HG03095 (cell line): ENCODE measurements around the gene ZNF891.

Experiments
- ATAC-seq: cut with Tn5 transposase; IDR thresholded peaks from one replicate; pipeline ENCODE4 v1.9.1; 2021; ENCODE audit warnings: moderate library complexity; ENCODE audit not compliant: unreplicated experiment

ZNF891 gene

DNA sequence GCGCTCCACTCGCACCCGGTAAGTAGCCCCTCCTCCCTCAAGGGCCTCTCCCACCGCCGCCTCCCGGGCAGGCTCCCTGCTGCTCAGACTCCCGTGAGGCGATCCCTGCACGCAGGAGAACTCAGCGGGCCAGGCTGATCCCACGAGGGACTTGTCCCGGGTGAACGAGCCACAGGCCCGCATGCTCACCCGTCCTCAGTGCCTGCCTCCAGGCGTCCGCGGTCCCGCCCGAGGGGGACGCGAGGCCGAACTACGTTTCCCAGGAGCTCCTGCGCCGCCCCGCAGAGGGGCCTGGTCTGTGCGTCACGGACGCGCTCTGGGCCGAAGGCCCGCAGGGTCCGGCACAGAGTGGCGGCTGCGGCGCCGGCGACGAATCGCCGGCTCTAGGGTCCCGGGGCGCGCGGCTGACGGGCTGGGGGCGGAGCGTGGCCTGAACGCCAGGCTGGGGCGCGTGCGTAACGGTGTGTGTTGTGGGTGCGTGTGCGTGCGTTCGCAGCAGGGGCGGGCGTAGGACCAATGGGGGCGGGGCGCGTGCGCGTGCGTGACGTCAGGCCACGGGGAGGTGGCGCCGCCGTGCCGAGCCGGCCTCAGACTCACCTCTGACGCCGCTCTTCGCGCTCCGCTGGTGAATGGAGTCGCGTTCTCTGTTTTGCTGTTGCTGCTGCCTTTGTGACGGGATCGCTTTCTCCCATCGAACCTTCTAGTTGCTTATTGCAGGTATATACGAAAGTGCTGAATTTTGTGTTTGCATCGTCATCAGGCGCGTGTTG, at the start of gene ZNF891, which contains the start of gene ZNF10:
TSS of gene ZNF891 (minus strand) at position 237 of the 770 bp plus-strand sequence. CDS start 8,356 bp downstream, outside the sequence.
TSS of gene ZNF10 (plus strand) at position 590 of the 770 bp plus-strand sequence. CDS start 13,866 bp downstream, outside the sequence.
- ATAC-seq, result peak; percentile 91

DNA sequence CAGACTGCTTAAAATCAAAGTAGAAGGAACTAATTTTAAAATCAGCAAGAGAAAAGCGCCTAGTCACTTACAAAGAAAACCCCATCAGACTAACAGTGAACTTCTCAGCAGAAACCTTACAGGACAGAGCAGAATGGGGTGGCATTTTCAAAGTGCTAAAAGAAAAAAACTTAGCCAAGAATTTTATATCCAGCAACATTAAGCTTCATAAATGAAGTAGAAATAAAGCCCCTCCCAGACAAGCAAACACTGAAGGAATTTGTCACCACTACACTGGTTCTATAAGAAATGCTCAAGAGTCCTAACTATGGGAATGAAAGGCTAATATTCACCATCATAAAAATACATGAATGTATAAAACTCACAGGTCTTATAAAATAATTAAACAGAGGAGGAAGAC, 44.8 kb upstream of the ZNF891 start:
- no peak for ATAC-seq

DNA sequence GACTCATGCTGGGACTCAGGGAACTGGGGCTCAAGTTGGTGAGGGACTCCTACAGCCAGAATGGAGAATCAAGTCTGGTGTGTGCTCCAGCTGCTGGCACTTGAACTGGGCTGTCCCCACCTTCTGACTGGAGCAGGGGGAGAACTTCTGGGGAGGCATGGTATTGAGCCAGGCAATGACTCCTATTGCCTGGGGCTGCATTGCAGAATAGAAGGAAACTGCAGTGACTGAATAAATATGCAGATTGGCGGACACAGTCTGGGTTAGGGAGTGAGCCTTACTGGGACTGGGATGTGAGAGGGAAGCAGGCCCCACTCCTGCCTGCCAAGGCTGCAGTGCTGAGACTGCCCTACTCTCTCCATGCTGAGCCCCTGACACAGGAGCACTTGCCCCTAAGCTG, 42.4 kb upstream of the ZNF891 start:
- ATAC-seq, result no peak

DNA sequence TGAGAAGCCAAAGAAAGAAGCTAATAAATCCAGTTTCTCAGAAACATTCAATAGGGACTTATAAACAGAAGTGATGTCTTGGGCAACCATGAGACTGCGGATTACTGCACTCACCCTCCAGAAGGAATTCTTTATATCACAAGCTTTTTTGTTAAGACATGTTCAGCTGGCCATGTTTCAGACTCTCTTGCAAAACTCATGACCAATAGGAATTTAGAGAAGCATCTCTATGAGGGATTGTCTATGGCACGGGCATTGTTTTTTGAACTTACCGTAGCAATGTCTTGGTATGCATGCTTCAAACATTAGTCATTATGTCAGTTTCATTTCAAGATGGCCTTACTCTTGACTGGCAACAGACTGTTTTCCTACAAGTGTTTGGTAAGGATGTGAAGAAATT, 35.7 kb upstream of the ZNF891 start:
- ATAC-seq, result no peak

DNA sequence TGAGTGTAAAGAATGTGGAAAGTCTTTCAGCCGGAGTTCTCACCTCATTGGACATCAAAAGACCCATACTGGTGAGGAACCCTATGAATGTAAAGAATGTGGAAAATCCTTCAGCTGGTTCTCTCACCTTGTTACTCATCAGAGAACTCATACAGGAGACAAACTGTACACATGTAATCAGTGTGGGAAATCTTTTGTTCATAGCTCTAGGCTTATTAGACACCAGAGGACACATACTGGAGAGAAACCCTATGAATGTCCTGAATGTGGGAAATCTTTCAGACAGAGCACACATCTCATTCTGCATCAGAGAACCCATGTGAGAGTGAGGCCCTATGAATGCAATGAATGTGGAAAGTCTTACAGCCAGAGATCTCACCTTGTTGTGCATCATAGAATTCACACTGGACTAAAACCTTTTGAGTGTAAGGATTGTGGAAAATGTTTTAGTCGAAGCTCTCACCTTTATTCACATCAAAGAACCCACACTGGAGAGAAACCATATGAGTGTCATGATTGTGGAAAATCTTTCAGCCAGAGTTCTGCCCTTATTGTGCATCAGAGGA, 26.1 kb upstream of the ZNF891 start:
- ATAC-seq, result no peak

DNA sequence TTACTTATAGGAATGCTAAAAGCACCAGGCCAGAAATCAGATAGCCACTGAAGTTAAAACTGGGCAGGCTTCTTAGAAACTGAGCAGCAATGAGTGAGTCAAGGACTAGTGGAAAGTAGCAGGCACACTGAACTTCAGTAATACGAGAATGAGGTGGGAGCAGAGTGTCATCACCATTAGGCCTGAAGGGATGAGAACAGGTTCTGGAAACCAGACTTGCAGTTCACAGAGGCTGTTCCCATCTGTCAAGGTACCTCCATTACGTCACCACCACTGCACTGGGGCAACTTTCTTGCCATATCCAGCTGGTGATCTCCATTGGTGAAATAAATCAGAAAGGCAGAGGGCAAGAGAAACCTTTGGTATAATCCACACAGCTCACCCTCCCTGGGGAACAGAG, 15.9 kb upstream of the ZNF891 start:
- ATAC-seq, result no peak

DNA sequence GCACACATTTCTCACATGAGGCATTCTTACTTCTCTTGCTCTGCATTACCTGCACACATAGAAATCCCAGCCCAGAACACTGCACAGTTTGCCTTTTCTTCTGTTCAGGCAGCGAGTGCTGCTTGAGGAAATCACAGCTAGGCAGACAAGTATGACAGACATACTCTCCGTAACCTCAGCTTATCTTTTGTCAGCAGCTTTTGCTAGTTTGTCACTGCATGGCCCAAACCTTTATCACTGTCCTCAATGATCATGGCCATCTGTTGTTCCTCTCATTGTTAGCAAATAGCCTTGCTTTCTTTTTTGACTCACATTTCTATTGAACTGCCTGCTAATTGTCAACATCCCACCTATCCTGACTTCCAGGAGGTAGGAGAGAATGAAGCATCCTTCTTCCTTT, 5.7 kb upstream of the ZNF891 start:
- no peak for ATAC-seq

DNA sequence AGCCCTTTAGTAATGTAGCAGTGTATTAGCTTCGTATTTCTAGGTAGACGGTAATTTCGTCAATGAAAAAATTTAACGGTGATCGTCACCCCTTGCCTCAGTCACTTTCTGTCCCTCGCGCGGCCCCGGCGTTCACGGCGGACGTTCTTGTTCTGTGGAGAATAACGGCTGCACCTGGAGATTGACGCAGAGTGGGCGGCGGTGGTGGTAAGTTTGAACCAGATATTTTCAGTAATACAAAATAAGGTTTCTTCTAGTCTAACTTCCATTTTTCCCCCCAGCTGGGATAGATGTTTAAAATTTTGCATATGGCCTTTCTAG, 694 bp upstream of the ZNF891 start:
- no peak for ATAC-seq

DNA sequence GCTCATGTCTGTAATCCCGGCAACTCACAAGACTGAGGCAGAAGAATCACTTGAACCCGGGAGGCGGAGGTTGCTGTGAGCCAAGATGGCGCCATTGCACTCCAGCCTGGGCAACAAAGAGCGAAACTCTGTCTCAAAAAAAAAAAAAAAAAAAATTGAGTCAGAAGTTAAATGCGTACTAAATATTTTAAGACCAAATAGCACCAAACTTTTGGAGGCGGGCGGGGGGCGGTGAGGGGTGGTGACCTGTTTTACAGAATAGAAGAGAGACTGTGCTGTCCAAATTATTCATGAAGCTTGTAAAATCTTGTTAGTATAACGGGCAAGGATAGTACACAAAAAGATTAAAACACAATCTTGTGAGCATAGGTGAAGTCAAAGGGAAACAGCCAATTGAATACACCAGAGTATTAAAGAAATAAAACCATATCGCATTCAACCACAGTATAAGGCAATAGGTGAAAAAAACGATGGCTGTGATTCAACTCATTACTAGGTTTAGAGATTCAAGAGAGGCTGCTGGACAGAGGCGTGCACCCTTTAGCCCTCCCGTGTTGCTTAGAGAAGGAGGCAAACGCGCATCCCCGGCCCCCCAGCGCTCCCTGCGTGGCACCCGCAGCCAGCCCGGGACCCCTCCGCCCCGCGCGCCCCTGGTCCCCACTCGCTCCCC, 571 bp downstream of the ZNF891 start:
- no peak for ATAC-seq

DNA sequence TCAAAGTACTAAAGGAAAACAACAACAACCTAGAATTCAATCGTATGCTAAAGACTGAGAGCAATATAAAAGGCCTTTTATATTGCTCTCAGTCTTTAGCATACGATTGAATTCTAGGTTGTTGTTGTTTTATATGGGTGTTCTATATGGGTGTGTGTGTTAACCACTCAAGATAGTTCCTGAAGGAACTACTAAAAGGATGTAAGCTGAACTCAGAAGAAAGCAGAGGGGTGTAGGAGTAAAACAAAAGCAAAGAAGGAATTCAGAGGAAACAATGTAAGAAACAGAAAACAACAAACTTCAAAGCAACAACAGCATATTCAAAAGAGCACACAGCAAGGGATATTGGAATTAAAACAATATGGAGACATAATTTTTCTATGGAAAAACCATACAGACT, 5.4 kb downstream of the ZNF891 start:
- no peak for ATAC-seq

DNA sequence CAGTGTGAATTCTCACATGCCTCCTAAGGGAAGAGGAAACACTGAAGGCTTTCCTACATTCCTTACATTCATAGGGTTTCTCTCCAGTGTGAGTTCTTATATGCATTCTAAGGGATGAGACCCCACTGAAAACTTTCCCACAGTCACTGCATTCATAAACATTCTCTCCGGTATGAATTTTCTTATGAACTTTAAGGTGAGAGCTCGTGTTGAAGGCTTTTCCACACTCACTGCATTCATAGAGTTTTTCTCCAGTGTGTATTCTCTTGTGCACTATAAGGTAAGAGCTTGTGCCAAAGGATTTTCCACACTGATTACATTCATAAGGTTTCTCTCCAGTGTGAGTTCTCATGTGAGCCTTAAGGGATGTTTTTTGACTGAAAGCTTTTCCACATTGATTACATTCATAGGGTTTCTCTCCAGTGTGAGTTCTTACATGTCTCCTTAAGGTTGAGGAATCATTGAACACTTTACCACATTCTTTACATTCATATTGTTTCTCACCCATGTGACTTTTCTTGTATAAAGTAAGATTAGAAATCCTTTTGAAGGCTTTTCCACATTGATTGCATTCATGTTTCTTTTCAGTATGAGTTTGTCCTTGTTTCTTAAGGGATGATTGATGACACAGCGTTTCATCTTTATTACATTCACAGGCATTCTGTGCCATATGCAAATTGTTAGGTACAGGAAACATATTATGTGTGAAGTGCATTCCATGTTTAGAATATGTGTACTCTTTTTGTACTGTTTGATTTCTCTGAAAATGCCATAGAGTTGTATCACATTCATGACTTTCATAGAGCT, 9.5 kb downstream of the ZNF891 start:
- no peak for ATAC-seq

DNA sequence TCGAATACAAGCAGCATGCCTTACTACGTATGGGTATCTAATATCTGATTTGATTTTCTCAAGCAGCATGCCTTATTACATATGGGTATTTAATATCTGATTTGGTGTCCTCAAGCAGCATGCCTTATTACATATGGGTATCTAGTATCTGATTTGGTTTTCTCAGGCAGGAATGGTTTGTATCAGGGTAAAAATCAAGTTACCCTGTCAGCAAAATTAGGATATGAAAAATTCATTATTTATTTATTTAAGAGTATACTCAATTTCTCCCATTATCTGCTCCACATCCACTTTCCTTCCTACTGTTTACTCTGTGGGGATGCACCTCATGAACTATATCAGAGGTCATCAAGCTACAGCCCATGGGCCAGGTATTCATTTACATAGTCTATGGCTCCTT, 21.9 kb downstream of the ZNF891 start:
- no peak for ATAC-seq

DNA sequence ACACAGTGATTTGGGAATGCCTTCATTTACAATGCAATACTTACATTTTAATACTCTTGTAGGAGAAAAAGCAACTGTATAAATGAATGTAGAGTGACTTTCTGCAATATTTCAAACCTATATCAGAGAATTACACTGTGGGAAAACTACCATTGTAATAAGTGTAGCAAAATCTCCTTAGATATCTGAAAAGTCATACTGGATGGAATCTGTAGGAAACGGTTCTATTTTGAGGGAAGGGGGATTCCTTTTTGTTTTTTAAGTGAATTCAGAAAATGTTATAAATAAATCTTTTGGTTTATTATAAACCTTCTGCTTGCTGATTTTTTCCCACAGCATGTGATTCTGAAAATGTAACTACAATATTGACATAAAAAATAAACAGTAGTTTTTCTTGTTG, 23.0 kb downstream of the ZNF891 start:
- no peak for ATAC-seq

DNA sequence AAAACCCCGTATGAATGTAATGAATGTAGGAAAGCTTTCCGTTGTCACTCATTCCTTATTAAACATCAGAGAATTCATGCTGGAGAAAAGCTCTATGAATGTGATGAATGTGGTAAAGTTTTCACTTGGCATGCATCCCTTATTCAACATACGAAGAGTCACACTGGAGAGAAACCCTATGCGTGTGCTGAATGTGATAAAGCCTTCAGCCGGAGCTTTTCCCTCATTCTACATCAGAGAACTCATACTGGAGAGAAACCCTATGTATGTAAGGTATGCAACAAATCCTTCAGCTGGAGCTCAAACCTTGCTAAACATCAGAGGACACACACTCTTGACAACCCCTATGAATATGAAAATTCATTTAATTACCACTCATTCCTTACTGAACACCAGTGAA, 23.8 kb downstream of the ZNF891 start:
- ATAC-seq, result no peak

DNA sequence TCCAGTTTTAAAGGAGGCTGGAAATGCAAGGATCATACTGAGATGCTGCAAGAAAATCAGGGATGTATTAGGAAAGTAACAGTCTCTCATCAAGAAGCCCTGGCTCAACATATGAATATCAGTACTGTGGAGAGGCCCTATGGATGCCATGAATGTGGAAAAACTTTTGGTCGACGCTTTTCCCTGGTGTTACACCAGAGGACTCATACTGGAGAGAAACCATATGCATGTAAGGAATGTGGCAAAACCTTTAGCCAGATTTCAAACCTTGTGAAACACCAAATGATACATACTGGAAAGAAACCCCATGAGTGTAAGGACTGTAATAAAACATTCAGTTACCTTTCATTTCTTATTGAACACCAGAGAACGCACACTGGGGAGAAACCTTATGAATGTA, 24.5 kb downstream of the ZNF891 start:
- ATAC-seq, result no peak

DNA sequence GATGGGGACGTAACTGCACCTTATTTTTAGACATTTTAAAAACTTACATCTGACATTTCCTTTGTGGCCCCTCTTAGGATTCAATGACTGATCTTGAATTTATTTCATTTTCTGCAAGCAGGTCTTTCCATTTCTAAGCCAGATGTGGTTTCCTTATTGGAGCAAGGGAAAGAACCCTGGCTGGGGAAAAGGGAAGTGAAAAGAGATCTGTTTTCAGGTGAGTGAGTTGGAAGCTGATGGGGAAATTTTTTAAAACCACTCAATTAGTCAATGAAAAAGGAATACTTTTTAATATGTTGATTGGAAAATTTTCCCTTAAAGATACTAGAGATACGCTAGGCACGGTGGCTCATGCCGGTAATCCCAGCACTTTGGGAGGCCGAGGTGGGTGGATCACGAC, 46.7 kb downstream of the ZNF891 start:
- no peak for ATAC-seq

DNA sequence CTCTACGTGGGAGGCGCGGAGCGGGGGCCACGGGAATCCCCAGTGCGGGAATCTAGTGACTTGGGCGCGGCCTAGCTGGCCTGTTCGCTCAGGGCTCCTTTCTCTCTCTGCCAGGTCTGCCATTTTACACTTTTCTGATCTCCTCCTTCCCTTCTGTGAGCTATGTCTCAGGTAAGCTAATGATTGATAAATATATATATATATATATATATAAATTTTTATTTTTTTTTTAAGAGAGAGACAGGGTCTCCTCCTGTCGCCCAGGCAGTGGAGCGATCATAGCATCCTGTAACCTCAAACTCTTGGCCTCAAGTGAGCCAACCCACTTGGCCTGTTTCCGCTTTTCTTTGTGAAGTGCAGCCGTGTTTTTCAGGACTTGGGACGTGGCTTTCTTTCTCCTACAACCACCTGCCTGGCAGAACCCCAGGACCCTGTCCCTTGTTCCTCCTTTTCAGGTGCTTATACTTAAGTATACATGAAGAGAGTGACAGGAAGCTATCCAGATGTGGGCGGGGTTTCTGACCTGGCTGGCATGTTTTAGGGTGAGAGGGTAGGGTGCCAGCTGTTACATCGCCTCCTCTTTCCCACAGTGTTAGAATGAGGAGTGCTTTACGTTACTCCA, 48.8 kb downstream of the ZNF891 start:
- no peak for ATAC-seq

DNA sequence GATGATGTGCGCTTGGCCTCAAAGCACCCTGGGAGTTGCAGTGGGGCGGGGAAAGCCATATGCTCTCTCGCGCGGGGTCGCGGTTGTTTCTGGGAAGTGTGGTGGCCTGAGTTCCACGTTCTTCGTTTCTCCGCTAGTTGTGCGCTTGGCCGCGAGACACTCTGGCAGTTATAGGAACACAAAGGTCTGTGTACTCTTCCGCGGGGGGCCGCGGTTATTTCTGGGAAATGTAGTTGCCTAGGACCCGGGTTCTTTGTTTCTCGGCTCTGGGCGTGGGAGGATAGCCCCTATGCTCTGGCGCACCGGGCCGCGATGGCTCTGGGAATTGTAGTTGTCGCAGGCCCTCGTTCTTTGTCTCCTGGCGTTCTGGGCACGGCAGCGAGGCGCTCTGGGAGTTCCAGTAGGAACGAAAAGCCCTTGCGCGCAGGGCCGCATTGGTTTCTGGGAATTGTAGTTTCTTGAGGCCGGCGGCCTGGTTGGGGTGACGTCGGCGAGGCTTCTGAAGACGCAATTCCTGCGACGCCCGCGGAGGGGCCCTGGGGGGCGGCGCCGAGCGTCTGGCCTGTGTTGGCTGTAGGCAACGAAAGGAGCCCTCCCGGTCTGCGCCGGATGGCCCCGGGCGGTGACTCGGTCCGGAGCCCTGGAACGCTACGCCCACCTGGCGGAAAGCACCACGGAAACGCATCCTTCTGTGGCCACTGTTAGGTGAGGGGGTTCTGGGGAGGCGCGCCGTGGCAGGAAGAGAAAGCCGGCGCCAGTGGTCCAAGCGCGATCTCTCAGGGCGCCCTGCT, 49.5 kb downstream of the ZNF891 start, which contains the start of gene ZNF140:
TSS of gene ZNF140 (plus strand) at position 556 of the 791 bp plus-strand sequence. CDS start 398 bp downstream, outside the sequence.
- ATAC-seq, result peak; percentile 70

DNA sequence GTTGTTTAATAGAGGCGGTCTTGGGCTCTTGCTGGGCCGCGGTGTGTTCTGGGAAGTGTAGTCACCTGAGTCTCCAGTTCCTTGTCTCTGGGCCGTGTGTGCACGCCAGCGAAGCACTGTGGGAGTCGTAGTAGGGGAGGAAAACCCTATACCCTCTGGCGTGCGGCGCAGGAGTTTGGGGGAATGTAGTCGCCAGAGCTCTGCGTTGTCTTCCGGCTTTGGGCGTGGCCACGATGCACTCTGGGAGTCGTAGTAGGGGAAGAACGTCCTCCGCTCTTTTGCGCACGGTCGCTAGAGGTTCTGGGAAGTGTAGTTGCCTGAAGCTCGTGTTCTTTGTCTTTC, 50.1 kb downstream of the ZNF891 start:
- peak; percentile 76 for ATAC-seq

DNA sequence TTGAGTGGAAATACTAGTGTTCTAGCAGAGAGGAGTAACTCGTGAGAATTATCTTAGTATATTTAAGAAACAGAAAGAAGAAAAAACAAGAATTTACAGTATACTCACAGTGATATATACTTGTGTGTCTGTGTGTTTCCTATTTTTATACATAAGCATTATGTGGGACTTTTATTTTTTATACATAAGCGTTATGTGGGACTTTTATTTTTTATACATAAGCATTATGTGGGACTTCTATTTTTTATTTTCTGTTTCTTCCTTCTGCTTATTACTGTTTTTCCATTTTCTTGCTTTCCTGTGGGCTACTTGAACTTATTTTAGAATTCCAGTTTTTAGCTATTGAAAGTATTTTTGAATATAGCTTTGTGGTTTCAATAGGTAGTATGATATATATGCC, 56.2 kb downstream of the ZNF891 start:
- ATAC-seq, result no peak
